Smooth muscle cell (in vitro differentiated cells): ENCODE data around the gene CATSPERD. TPM values are rescaled to one million over a fixed set of nuclear protein-coding genes. Genes with fewer than 3 reads are reported as not detected.

Experiments
- DNase-seq: peaks from one replicate; lab custom pipeline; 2025; ENCODE audit not compliant: unreplicated experiment; lab: John Stamatoyannopoulos, UW
- H2AFZ ChIP-seq: fragments of 200-600 bp; sonication (generic); 2 replicates; pipeline ENCODE4 v1.6.0; 2016; ENCODE audit warnings: antibody characterized with exemption, low read depth, mild to moderate bottlenecking
- H3F3A ChIP-seq: fragments of 200-600 bp; sonication (generic); 2 replicates; pipeline ENCODE4 v1.6.0; 2017; ENCODE audit warnings: antibody characterized with exemption, low read depth
- H3K27ac ChIP-seq: fragments of 200-600 bp; sonication (generic); 2 replicates; pipeline ENCODE4 v1.5.1; 2016; ENCODE audit warnings: low read depth, mild to moderate bottlenecking
- H3K27me3 ChIP-seq: fragments of 200-600 bp; sonication (generic); 2 replicates; pipeline ENCODE4 v1.6.1; 2016; ENCODE audit warnings: low read depth, mild to moderate bottlenecking
- H3K36me3 ChIP-seq: fragments of 200-600 bp; sonication (generic); 2 replicates; pipeline ENCODE4 v1.5.1; 2016; ENCODE audit warnings: low read depth
- H3K4me1 ChIP-seq: fragments of 200-600 bp; sonication (generic); 2 replicates; pipeline ENCODE4 v1.5.1; 2016; ENCODE audit warnings: low read depth
- H3K4me2 ChIP-seq: fragments of 200-600 bp; sonication (generic); 2 replicates; pipeline ENCODE4 v1.6.0; 2016; ENCODE audit warnings: mild to moderate bottlenecking
- H3K4me3 ChIP-seq: fragments of 200-600 bp; sonication (generic); 2 replicates; pipeline ENCODE4 v1.5.1; 2016; ENCODE audit warnings: mild to moderate bottlenecking
- H3K79me2 ChIP-seq: fragments of 200-600 bp; sonication (generic); 2 replicates; pipeline ENCODE4 v1.6.0; 2016; ENCODE audit warnings: low read depth, mild to moderate bottlenecking
- H3K9ac ChIP-seq: fragments of 200-600 bp; sonication (generic); 2 replicates; pipeline ENCODE4 v1.6.0; 2016; ENCODE audit warnings: low read depth
- H3K9me3 ChIP-seq: fragments of 200-600 bp; sonication (generic); replicated peaks from 2 replicates; pipeline ENCODE4 v1.5.1; 2016; ENCODE audit warnings: low read depth
- H4K20me1 ChIP-seq: fragments of 200-600 bp; sonication (generic); 2 replicates; pipeline ENCODE4 v1.6.0; 2016; ENCODE audit warnings: low read depth
- CTCF ChIP-seq: fragments of 200-600 bp; sonication (generic); IDR thresholded peaks from 2 replicates; pipeline ENCODE4 v1.5.1; 2017; ENCODE audit warnings: borderline replicate concordance, mild to moderate bottlenecking, antibody characterized with exemption; ENCODE audit not compliant: insufficient read depth, poor library complexity, severe bottlenecking
- WGBS: methylation state at CpG from one replicate; pipeline ENCODE4 v1.1.7; 2016; ENCODE audit warnings: low lambda C conversion rate; 5-methylcytosine and 5-hydroxymethylcytosine counted together
- polyA plus RNA-seq: library from polyadenylated mRNA; unstranded; fragments of >200 nt; fragmentation: Nextera tagmentation; extraction: Ambion mirVana; gene quantifications from 2 replicates; pipeline ENCODE4 v1.2.1, GENCODE V29; 2016
- total RNA-seq: library from RNA; depleted of rRNA; stranded (reverse); fragments of >200 nt; gene quantifications from 2 replicates; pipeline ENCODE4 v1.2.3, GENCODE V29; 2014

CATSPERD gene
- total and polyA plus RNA-seq, 2 experiments from 2014 or later = not detected

- no peak overlapping the region for H2AFZ ChIP-seq
- H3K4me1 ChIP-seq = no peaks in the 10 kb centered on the region
- WGBS = 4% methylated on average over 37 of the region's 46 CpGs
- peak overlapping the region; percentile 78 for H3K4me2 ChIP-seq
- H3K4me3 ChIP-seq = peak overlapping the region; percentile 44
- H3K27ac ChIP-seq = no peak overlapping the region
- TF ChIP-seq CTCF = peak; percentile 72
- peaks cover 12% of the 10 kb centered on the region for H3F3A ChIP-seq
- H3K36me3 ChIP-seq = no peaks in the 10 kb centered on the region
- peaks cover 10% of the 10 kb centered on the region for H3K27me3 ChIP-seq
- no peak overlapping the region for H3K9ac ChIP-seq
- H3K79me2 ChIP-seq = no peaks in the 10 kb centered on the region
- no peaks in the 10 kb centered on the region for H3K9me3 ChIP-seq
- H4K20me1 ChIP-seq = no peaks in the 10 kb centered on the region
- DNase-seq = peak; percentile 36
Measured at GRCh38 chr19:5805462-5806132, 85.2 kb downstream of the CATSPERD start.

GRCh38 chr19:5806133-5806489 is 85.7 kb downstream of the CATSPERD start:
- Histone ChIP-seq H3K4me1 (no peaks in the 10 kb centered on the region), H3K9me3 (no peaks in the 10 kb centered on the region), H3K27ac (no peak overlapping the region), H3K4me2 (no peak overlapping the region), H3K4me3 (no peak overlapping the region), H3K9ac (no peak overlapping the region), H3K27me3 (peaks cover 10% of the 10 kb centered on the region), H3F3A (peaks cover 12% of the 10 kb centered on the region), H4K20me1 (no peaks in the 10 kb centered on the region), H3K79me2 (no peaks in the 10 kb centered on the region), H2AFZ (no peak overlapping the region), H3K36me3 (no peaks in the 10 kb centered on the region)
- 33% methylated on average over 6 of the region's 6 CpGs for WGBS
- DNase-seq = no peak
- TF ChIP-seq CTCF = no peak

GRCh38 chr19:5806905-5807304 is 86.5 kb downstream of the CATSPERD start:
- H3K9ac ChIP-seq = no peak overlapping the region
- no peak for TF ChIP-seq CTCF
- DNase-seq = no peak
- peaks cover 12% of the 10 kb centered on the region for H3F3A ChIP-seq
- H3K4me3 ChIP-seq = no peak overlapping the region
- no peaks in the 10 kb centered on the region for H3K4me1 ChIP-seq
- no peaks in the 10 kb centered on the region for H3K79me2 ChIP-seq
- H4K20me1 ChIP-seq = no peaks in the 10 kb centered on the region
- H2AFZ ChIP-seq = no peak overlapping the region
- H3K9me3 ChIP-seq = no peaks in the 10 kb centered on the region
- no peak overlapping the region for H3K27ac ChIP-seq
- H3K27me3 ChIP-seq = peaks cover 10% of the 10 kb centered on the region
- WGBS = 95% methylated on average over 5 of the region's 5 CpGs
- no peak overlapping the region for H3K4me2 ChIP-seq
- no peaks in the 10 kb centered on the region for H3K36me3 ChIP-seq
